DOHH2 (cell line): Measurements from ENCODE around the gene KRT84.

Source experiments
- CTCF ChIP-seq: fragments of 200-600 bp; sonication (generic); IDR thresholded peaks from one replicate; pipeline ENCODE4 v1.5.1; 2014; ENCODE audit warnings: antibody characterized with exemption, mild to moderate bottlenecking, low read depth, low read length; ENCODE audit not compliant: poor library complexity, severe bottlenecking
- EZH2phosphoT487 ChIP-seq: fragments of 200-600 bp; sonication (generic); IDR thresholded peaks from 2 replicates; pipeline ENCODE4 v1.6.1; 2017; ENCODE audit warnings: borderline replicate concordance, mild to moderate bottlenecking, antibody characterized with exemption, low read length, moderate library complexity, mixed read lengths

DNA sequence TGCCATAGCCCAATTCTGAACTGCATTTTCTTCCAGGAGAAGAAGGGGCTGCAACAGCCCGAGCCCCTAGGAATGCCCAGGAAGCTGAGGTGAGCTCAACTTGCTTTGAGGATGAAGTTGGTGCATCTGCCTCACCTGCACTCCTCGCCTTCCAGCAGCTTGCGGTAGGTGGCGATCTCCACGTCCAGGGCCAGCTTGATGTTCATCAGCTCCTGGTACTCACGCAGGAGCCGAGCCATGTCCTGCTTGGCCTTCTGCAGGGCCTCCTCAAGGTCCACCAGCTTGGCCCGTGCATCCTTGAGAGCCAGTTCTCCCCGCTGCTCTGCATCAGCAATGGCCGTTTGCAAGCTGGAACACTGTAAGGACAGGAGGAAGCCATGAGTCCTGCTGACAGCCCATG, 42.7 kb upstream of the KRT84 start:
- no peak for TF ChIP-seq CTCF
- no peak for TF ChIP-seq EZH2phosphoT487
